NCI-H510A treated with DMSO at 0.1 percent for 48 hours (cell line): ENCODE results near the gene GTPBP3.

Experiments
- DNase-seq: peaks from one replicate; lab custom pipeline; 2025; lab: John Stamatoyannopoulos, UW

Gene GTPBP3

GRCh38 chr19:17385878-17386611 lies 48.7 kb downstream of the GTPBP3 start:
- DNase-seq = peak; percentile 19

- DNase-seq = no peak
Observed at GRCh38 chr19:17389288-17389687, 51.9 kb downstream of the GTPBP3 start.

GRCh38 chr19:17389957-17390664 lies 52.8 kb downstream of the GTPBP3 start:
- no peak for DNase-seq

- peak; percentile 83 for DNase-seq
Observed at GRCh38 chr19:17390665-17391370, 53.5 kb downstream of the GTPBP3 start.

GRCh38 chr19:17391371-17392151 lies 54.2 kb downstream of the GTPBP3 start:
- peak; percentile 42 for DNase-seq
